HCT116 (cell line): Measurements from ENCODE around the gene MCL1. TPM values are rescaled to one million over a fixed set of nuclear protein-coding genes. Genes with fewer than 3 reads are reported as not detected.

ENCODE experiments used
- ATAC-seq: fragments of 200-7000 bp; cut with Tn5 transposase; 2 replicates; pipeline ENCODE4 v1.9.1; 2020; ENCODE audit warnings: mild to moderate bottlenecking, moderate library complexity
- BruUV-seq: library from RNA; stranded (reverse); fragments of 400-500 nt; replicated peaks from 2 replicates; lab custom pipeline; 2021; lab: Mats Ljungman, UMichigan
- CTCF ChIA-PET: fragments of 300-600 bp; sonication (Branson Sonifier 250); formaldehyde crosslinking; loops from one replicate; lab custom pipeline; 2021; ENCODE audit warnings: antibody characterized with exemption; lab: Charles Lee
- POLR2A ChIA-PET: fragments of 300-600, 350-600 bp; sonication (Branson Sonifier 250); formaldehyde crosslinking; loops from one replicate; lab custom pipeline; 2021; ENCODE audit warnings: antibody characterized with exemption; lab: Charles Lee
- RAD21 ChIA-PET, 2 experiments: fragments of 300-600 bp; sonication (Branson Sonifier 250); formaldehyde crosslinking; loops; one replicate each; lab custom pipeline; 2023; ENCODE audit warnings: low total read pairs in 2 of 2; ENCODE audit not compliant: uncharacterized antibody in 2 of 2, unreplicated experiment in 2 of 2, low non-redundant PET in 1 of 2; lab: Charles Lee
- DNase-seq: peaks from one replicate; pipeline ENCODE4 v3.0.0-alpha.2; 2010; ENCODE audit warnings: low read depth, low spot score
- H2AFZ ChIP-seq: fragments of 200-600 bp; shearing (Covaris generic), sonication (generic); 2 replicates; pipeline ENCODE4 v1.6.1; 2017; ENCODE audit warnings: low read depth, mixed run types, mixed read lengths, antibody characterized with exemption, low read length; ENCODE audit not compliant: poor library complexity, severe bottlenecking
- H3K27ac ChIP-seq: 2 replicates; pipeline ENCODE4 v1.5.1; 2012; ENCODE audit warnings: low read depth, low read length
- H3K27me3 ChIP-seq: fragments of 200-600 bp; sonication (generic); 2 replicates; pipeline ENCODE4 v1.6.1; 2016; ENCODE audit warnings: mixed run types, low read length, mixed read lengths; ENCODE audit not compliant: insufficient read depth
- H3K36me3 ChIP-seq, 2 experiments: fragments of 200-500 bp in 1 of 2; fragments of 200-600 bp in 1 of 2; sonication (Bioruptor generic) in 1 of 2; sonication (generic) in 1 of 2; 2 replicates each; pipeline versions ENCODE4 v1.5.1 to v1.6.1; 2014 to 2016; ENCODE audit warnings: low read length in 2 of 2, inconsistent platforms in 1 of 2, mixed read lengths in 1 of 2, mixed run types in 1 of 2; ENCODE audit not compliant: insufficient read depth in 2 of 2, control insufficient read depth in 1 of 2
- H3K4me1 ChIP-seq, 2 experiments: fragments of 200-600 bp in 1 of 2; sonication (generic) in 1 of 2; 2 replicates each; pipeline versions ENCODE4 v1.5.1 to v1.6.1; 2012 to 2017; ENCODE audit warnings: low read length in 2 of 2, inconsistent platforms in 1 of 2, mild to moderate bottlenecking in 1 of 2, mixed read lengths in 1 of 2, mixed run types in 1 of 2, moderate library complexity in 1 of 2; ENCODE audit not compliant: insufficient read depth in 2 of 2, control insufficient read depth in 1 of 2
- H3K4me2 ChIP-seq: fragments of 200-600 bp; sonication (generic); 2 replicates; pipeline ENCODE4 v1.6.1; 2017; ENCODE audit warnings: mixed run types, low read length, mixed read lengths
- H3K4me3 ChIP-seq, 2 experiments: fragments of 200-600 bp in 1 of 2; sonication (generic) in 1 of 2; replicated peaks in 1 of 2; 2 replicates each; pipeline ENCODE4 v1.5.1; 2011 to 2016; ENCODE audit warnings: low read length in 2 of 2, control low read depth in 1 of 2, low read depth in 1 of 2, mild to moderate bottlenecking in 1 of 2, mixed read lengths in 1 of 2, mixed run types in 1 of 2
- H3K79me2 ChIP-seq: fragments of 200-600 bp; sonication (generic); 2 replicates; pipeline ENCODE4 v1.6.1; 2017; ENCODE audit warnings: mild to moderate bottlenecking, mixed run types, low read length, moderate library complexity, mixed read lengths; ENCODE audit not compliant: insufficient read depth
- H3K9ac ChIP-seq: fragments of 200-600 bp; sonication (generic); 2 replicates; pipeline ENCODE4 v1.6.1; 2016; ENCODE audit warnings: low read length, mixed read lengths
- H3K9me2 ChIP-seq: fragments of 200-600 bp; sonication (generic), shearing (Covaris generic); 2 replicates; pipeline ENCODE4 v1.6.1; 2017; ENCODE audit warnings: mixed run types, mild to moderate bottlenecking, moderate library complexity; ENCODE audit not compliant: insufficient read depth
- H3K9me3 ChIP-seq, 2 experiments: fragments of 200-500 bp in 1 of 2; fragments of 200-600 bp in 1 of 2; sonication (Bioruptor generic) in 1 of 2; sonication (generic) in 1 of 2; 2 replicates each; pipeline ENCODE4 v1.6.1; 2014 to 2017; ENCODE audit warnings: low read length in 2 of 2, mixed read lengths in 2 of 2, inconsistent platforms in 1 of 2, low read depth in 1 of 2, mild to moderate bottlenecking in 1 of 2, mixed run types in 1 of 2, moderate library complexity in 1 of 2; ENCODE audit not compliant: control insufficient read depth in 1 of 2, insufficient read depth in 1 of 2
- H4K20me1 ChIP-seq: fragments of 200-600 bp; sonication (generic), shearing (Covaris generic); 2 replicates; pipeline ENCODE4 v1.6.1; 2017; ENCODE audit warnings: mixed run types, mild to moderate bottlenecking, moderate library complexity; ENCODE audit not compliant: insufficient read depth
- CBX3 ChIP-seq: IDR thresholded peaks from 2 replicates; pipeline ENCODE4 v1.6.1; 2012; ENCODE audit warnings: low read depth
- EGR1 ChIP-seq: IDR thresholded peaks from 2 replicates; pipeline ENCODE4 v1.6.1; 2012; ENCODE audit warnings: low read depth
- ELF1 ChIP-seq: IDR thresholded peaks from 2 replicates; pipeline ENCODE4 v1.6.1; 2012; ENCODE audit warnings: low read depth, borderline replicate concordance
- EZH2 ChIP-seq: fragments of 200-600 bp; sonication (generic); IDR thresholded peaks from 2 replicates; pipeline ENCODE4 v1.6.1; 2017; ENCODE audit warnings: antibody characterized with exemption, mixed run types
- FOSL1 ChIP-seq: IDR thresholded peaks from 2 replicates; pipeline ENCODE4 v1.6.1; 2012; ENCODE audit warnings: low read depth
- JUND ChIP-seq: IDR thresholded peaks from 2 replicates; pipeline ENCODE4 v1.6.1; 2012
- POLR2A ChIP-seq: IDR thresholded peaks from 2 replicates; pipeline ENCODE4 v1.7.0; 2011; ENCODE audit warnings: borderline replicate concordance; ENCODE audit not compliant: insufficient read depth, insufficient read length; ENCODE audit errors: extremely low read depth
- RAD21 ChIP-seq: IDR thresholded peaks from 2 replicates; pipeline ENCODE4 v1.6.1; 2012; ENCODE audit warnings: low read depth, mild to moderate bottlenecking
- SP1 ChIP-seq: IDR thresholded peaks from 2 replicates; pipeline ENCODE4 v1.6.1; 2012; ENCODE audit warnings: low read depth
- SRF ChIP-seq: IDR thresholded peaks from 2 replicates; pipeline ENCODE4 v1.6.1; 2012; ENCODE audit warnings: low read depth
- TCF7L2 ChIP-seq: IDR thresholded peaks from 2 replicates; pipeline ENCODE4 v1.7.0; 2011; ENCODE audit warnings: borderline replicate concordance, inconsistent platforms; ENCODE audit not compliant: insufficient read depth, insufficient read length; ENCODE audit errors: extremely low read depth
- YY1 ChIP-seq: IDR thresholded peaks from 2 replicates; pipeline ENCODE4 v1.6.1; 2011; ENCODE audit warnings: low read length, low read depth, moderate library complexity, mild to moderate bottlenecking; ENCODE audit not compliant: insufficient replicate concordance; ENCODE audit errors: extremely low read depth
- ZFX ChIP-seq: fragments of 450-650 bp; IDR thresholded peaks from 2 replicates; pipeline ENCODE4 v1.6.1; 2017
- ZNF274 ChIP-seq: fragments of 200-500 bp; sonication (Bioruptor generic); IDR thresholded peaks from 2 replicates; pipeline ENCODE4 v1.6.1; 2014; ENCODE audit warnings: mild to moderate bottlenecking, low read depth, low read length, inconsistent platforms
- intact Hi-C: fragments of 100-400 bp; cut with micrococcal nuclease; formaldehyde crosslinking; loops from 2 replicates; pipeline ENCODE4 v1.10.0; 2022
- total RNA-seq: library from RNA; stranded (reverse); gene quantifications from one replicate; pipeline ENCODE4 v1.2.1, GENCODE V29; 2021; ENCODE audit not compliant: unreplicated experiment
- TF ChIP-seq, protein P1 (sequence below): IDR thresholded peaks from 2 replicates; pipeline ENCODE4 v1.6.1; 2011; ENCODE audit warnings: mild to moderate bottlenecking, low read length, moderate library complexity; ENCODE audit not compliant: insufficient replicate concordance; ENCODE audit errors: extremely low read depth
- TF ChIP-seq, protein P2 (sequence below): IDR thresholded peaks from 2 replicates; pipeline ENCODE4 v1.6.1; 2012

The MCL1 gene
- total RNA-seq, 1 experiment from 2014 or later = 146 TPM

DNA sequence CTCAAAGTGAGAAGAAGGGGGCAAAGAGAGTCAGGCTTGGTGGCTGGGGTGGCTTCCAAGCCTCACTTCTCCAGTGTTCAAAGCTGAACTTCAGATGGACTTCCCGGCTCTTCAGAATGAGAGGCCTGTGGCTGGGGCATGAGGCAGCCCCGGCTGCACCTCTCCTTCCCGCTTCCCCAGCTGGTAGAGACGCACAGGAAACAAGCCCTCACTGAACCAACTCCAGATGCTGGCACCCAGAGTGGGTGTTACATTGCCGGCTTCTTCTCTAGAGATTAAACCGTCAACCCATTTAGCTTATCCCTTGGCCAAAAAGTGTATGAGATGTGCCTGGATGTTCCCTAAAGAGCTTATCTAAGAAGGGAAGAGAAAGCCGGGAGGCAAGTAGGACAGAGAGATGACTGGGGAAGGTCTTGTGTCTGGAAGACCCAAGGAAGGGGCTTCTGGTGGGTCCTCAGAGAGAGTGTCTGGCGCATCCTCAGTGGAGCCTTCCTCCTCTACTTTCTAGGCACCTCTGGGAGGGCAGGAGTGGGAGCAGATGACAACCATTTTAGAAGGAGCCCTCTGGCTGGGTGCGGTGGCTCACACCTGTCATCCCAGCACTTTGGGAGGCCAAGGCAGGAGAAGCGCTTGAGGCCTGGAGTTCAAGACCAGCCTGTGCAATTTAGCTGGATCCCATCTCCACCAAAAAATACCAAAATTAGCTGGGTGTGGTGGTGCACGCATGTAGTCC is 28.2 kb downstream of the MCL1 start:
- TF ChIP-seq ZNF274 = no peak
- Histone ChIP-seq H3K4me1 (peaks cover 10 to 30% of the 10 kb centered on the region in 2 experiments; a peak in 3 of 4 replicates), H3K9me2 (no peaks in the 10 kb centered on the region), H3K27ac (no peak overlapping the region), H3K79me2 (no peaks in the 10 kb centered on the region), H3K27me3 (no peaks in the 10 kb centered on the region), H3K9me3 (no peaks in the 10 kb centered on the region), H4K20me1 (no peaks in the 10 kb centered on the region), H2AFZ (no peak overlapping the region), H3K4me2 (no peak overlapping the region), H3K36me3 (no peaks in the 10 kb centered on the region), H3K4me3 (no peak overlapping the region), H3K9ac (no peak overlapping the region)
- intact Hi-C loops = no loop called here
- POLR2A ChIA-PET = interaction anchor here (1.1 kb wide), 1 partner anchor 28 kb away, joined by 3 read pairs; the partner anchor contains the start of gene MCL1
- RAD21 ChIA-PET = no interaction called here
- no peak for DNase-seq
- BruUV-seq = no TSS peak
- CTCF ChIA-PET = interaction anchor here (1.2 to 2.5 kb wide), 2 partner anchors 9 to 19 kb away, joined by 6 to 29 read pairs; no protein-coding TSS in a partner anchor
- ATAC-seq = no peak

DNA sequence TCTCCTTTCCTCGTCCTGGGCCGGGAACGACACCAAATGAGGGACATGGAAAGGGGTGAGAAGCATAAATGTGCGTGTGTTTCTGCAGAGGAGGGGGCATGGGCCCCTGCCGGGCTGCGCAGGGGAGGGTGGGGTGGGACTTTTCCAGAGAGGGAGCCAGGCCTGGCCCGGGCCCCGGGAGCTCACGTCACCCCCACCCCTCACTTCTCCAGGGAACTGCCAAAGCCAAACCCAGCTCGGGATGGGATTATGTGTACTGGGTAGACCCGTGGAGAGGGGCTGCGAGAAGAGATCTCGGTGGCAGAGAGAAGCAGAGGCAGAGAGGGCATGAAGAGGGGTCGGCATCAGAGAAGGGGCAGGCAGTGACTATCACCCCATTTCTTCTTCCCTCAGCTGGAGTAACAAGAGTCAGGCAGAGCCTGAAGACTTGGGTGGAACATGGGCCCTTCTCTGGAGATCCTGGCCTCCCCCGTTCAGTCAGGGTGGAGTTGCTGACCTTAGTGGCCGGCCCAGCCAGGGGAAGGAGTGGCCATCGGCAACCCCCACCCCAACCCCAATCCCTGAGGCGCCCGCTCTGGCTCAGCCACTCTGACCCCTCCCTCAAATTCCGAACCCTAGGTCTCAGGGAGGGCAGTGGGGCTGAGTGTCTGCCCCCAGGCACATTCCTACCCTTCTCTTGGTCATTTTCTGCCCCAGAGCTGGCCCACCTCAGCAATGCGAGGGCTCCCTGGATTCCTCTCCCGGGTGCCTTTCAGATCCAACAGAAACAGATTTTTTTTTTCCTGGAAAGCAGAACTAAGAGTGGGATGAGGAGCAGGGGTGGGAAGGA is 29.0 kb downstream of the MCL1 start:
- Histone ChIP-seq H3K9me2 (no peaks in the 10 kb centered on the region), H3K9ac (no peak overlapping the region), H3K36me3 (no peaks in the 10 kb centered on the region), H4K20me1 (no peaks in the 10 kb centered on the region), H2AFZ (no peak overlapping the region), H3K4me1 (peaks cover 10 to 30% of the 10 kb centered on the region in 2 experiments; a peak in 3 of 4 replicates), H3K4me2 (no peak overlapping the region), H3K9me3 (no peaks in the 10 kb centered on the region), H3K79me2 (no peaks in the 10 kb centered on the region), H3K4me3 (no peak overlapping the region), H3K27me3 (no peaks in the 10 kb centered on the region), H3K27ac (no peak overlapping the region)
- ChIA-PET POLR2A (interaction anchor here (1.1 kb wide), 1 partner anchor 29 kb away, joined by 3 read pairs; the partner anchor contains the start of gene MCL1), CTCF (interaction anchor here (1.2 to 4.8 kb wide), 3 partner anchors 10 to 18 kb away, joined by 6 to 35 read pairs (median 29); no protein-coding TSS in a partner anchor), RAD21 (no interaction called here)
- no peak for ATAC-seq
- no TSS peak for BruUV-seq
- DNase-seq = no peak
- intact Hi-C loops = no loop called here
- no peak for TF ChIP-seq ZNF274
- no peak for TF ChIP-seq RAD21
- TF ChIP-seq FOSL1 = no peak
- no peak for TF ChIP-seq POLR2A
- TF ChIP-seq, protein P1, sequence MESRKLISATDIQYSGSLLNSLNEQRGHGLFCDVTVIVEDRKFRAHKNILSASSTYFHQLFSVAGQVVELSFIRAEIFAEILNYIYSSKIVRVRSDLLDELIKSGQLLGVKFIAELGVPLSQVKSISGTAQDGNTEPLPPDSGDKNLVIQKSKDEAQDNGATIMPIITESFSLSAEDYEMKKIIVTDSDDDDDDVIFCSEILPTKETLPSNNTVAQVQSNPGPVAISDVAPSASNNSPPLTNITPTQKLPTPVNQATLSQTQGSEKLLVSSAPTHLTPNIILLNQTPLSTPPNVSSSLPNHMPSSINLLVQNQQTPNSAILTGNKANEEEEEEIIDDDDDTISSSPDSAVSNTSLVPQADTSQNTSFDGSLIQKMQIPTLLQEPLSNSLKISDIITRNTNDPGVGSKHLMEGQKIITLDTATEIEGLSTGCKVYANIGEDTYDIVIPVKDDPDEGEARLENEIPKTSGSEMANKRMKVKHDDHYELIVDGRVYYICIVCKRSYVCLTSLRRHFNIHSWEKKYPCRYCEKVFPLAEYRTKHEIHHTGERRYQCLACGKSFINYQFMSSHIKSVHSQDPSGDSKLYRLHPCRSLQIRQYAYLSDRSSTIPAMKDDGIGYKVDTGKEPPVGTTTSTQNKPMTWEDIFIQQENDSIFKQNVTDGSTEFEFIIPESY = no peak
- TF ChIP-seq, protein P2, sequence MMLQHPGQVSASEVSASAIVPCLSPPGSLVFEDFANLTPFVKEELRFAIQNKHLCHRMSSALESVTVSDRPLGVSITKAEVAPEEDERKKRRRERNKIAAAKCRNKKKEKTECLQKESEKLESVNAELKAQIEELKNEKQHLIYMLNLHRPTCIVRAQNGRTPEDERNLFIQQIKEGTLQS = no peak
- TF ChIP-seq CBX3 = no peak
- no peak for TF ChIP-seq JUND
- no peak for TF ChIP-seq YY1
- TF ChIP-seq ZFX = no peak
- no peak for TF ChIP-seq ELF1
- TF ChIP-seq SP1 = no peak
- TF ChIP-seq SRF = no peak
- no peak for TF ChIP-seq EGR1
- TF ChIP-seq EZH2 = no peak
- no peak for TF ChIP-seq TCF7L2
